GM18511 (cell line): ENCODE measurements around the gene MAMDC2.

ENCODE experiments used
- ATAC-seq: cut with Tn5 transposase; IDR thresholded peaks from one replicate; pipeline ENCODE4 v1.9.1; 2021; ENCODE audit warnings: mild to moderate bottlenecking, moderate library complexity; ENCODE audit not compliant: unreplicated experiment

The MAMDC2 gene

DNA sequence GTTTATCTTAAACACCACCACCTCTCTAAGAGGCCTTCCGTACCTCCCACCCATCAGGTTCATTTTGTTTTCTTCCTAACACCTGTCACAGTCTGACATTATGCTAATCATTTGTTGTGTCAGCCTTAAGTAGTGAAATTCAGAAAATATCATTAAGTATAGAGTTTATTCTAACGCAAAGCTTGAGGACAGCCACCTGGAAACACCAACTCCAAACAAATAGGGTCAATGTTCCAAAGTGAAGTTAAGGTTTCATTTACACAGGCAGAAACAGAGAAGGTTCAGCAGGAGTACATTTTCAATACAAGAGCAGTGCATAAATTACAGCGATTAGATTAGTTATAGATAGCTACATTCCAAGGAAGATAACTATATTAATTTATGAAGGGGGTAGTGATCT is 213.9 kb downstream of the MAMDC2 start:
- ATAC-seq = no peak

DNA sequence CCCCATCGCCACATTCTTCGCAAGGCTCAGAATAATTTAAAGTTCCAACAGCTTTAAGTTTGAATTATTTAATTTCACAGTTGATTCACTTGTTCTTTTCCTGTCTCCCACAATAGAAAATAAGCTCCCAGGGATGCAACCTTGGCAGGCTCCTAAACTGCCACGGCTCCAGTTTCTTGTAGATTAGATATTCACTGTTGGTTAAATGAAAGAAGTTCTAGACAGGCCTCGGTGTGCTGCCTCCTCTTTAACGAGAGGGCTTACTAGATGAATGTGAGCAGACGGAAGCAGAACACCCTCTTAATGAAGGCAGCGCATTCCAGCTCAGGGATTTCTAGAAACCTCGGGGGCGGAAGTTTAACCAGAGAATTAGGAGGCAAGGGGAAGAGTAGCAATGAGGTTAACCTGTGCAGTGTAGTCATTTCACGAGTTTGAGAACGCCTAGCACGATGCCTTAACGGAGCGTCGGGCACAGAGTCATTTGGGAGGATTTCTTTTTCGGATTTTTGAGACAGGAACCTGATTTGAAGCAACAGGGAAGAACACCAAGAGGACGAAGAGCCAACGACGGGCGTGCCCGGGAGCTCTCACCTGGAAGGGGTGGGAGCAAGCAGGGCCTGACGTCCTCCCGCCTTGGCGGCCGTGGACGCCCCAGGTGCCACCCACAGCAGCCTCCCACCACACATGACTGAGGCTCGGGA is 214.5 kb downstream of the MAMDC2 start:
- peak; percentile 45 for ATAC-seq

DNA sequence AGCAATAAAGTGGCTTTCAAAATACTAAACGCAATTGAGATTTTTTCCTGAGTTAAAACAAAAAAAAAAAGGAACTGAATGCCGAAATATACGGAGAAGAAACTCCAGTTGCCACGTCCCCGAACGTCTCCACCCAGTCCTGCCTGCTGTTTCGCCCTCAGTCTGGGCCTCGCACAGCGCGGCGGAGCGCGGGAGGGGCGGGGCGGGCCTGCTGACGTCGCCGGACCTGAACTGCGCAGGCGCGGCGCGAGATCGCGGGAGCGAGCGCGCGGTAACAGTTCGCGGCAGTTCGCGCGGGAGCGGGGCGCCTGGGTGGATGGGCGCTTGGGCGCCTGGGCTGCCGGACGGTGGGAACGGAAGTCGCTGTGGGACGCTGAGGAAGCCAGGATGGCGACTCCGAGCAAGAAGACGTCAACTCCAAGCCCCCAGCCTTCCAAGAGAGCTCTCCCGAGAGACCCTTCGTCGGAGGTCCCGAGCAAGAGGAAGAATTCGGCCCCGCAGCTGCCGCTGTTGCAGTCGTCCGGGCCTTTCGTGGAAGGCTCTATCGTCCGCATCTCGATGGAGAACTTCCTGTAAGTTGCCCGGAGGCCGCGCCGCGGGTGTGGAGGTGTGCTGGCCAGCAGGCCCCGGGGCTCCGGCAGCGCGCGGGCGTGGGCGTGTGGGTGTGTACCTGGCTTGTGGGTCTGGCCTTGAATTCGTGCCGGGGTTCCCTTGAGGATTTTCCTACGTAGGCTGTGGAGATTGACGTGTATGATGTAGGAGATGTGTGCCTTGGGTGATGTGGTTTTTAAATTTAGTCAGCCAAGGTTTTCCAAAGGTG is 215.3 kb downstream of the MAMDC2 start, which contains the start of gene SMC5:
TSS of gene SMC5 (plus strand) at position 287 of the 820 bp plus-strand sequence. CDS start at position 388, 101 bp downstream.
- ATAC-seq = peak; percentile 81

DNA sequence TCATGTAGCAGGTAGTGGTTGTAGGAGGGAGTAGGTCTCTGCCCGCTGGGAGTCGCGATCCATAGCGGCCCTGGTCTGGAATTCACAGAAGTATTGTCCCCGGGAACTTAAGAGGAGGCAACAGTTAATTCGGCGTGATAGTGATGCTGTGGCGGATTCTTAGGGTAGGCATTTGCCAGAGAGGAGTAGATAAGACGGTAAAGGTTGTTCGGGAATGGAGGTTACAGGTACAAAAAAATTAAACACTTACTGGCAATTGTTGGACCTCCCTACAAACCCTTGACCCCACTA is 215.8 kb downstream of the MAMDC2 start:
- ATAC-seq = no peak

DNA sequence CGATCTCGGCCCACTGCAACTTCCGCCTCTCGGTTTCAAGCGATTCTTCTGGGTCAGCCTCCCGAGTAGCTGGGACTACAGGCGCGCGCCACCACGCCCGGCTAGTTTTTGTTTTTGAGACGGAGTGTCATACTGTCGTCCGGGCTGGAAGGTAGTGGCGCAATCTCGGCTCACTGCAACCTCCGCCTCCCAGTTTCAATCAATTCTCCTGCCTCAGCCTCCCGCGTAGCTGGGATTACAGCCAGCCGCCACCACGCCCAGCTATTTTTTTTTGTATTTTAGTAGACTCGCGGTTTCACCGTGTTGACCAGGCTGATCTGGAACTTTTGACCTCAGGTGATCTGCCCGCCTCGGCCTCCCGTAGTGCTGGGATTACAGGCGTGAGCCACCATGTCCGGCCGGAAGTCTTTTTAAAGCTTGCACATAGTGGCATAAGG is 216.4 kb downstream of the MAMDC2 start:
- ATAC-seq = no peak

DNA sequence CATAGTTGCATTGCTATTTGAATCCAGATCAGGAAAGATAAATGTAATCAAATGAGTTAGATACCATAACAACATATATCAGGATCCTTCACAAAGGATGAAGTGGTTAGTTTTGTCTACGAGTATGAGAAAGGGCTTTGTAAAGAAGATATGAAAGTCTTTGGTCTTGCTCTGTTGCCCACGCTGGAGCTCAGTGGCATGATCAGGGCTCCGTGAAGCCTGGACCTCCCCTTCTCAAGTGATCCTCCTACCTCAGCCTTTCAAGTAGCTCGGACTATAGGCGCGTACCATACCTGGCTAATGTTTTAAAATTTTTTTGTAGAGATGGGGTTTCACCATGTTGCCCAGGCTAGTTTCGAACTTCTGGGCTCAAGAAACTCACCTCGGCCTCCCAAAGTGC is 217.0 kb downstream of the MAMDC2 start:
- peak; percentile 41 for ATAC-seq

DNA sequence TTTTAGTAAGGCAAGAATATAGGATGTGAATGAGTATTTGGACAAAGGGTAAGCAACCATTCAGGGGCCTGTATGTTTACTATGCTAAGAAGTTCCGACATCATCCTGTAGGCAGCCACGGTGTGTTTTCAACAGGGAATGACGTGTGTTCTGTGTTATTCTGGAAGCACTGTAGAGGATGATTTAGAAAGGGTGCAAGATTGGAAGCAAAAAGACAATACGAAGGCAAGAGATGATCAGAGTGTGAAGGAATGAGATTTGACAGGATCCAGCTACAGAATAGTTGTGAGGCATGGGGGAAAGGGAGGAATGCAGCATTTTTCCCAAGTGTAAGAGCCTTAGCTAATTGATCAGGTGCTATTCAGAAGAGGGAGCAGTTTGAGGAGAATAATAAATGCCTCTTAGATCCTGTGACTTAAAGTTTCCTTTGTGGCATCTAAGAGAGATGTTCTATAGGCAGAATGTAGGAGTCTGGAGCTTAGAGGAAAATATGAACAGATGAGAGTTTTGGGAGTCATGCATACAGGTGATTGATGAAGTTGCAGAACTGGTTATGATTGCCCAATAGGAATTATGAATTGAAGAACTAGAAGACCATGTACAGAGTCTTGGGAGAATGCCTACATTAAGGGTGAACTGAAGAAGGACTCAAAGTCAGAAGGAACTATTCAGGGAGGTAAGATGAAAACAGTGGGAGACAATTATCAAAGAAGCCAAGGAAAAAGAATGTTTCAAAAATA is 217.7 kb downstream of the MAMDC2 start:
- ATAC-seq = no peak

DNA sequence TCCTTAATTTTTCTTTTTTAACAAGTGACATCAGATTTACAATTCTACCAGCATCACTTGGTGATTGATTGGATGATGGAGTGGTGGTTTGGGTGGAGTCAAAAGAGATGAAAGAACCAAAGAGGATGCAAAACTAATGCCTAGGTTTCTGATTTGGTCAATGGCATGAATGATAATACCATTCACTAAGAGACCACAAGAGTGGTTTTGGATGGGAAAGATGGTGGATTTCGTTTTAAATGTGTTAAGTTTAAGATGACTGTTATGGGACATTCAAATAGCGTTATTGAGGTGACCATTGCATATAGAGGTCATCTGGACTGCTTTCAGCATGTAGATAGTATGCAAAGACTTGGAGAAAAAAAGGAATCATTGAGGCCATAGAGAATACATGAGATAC is 218.7 kb downstream of the MAMDC2 start:
- no peak for ATAC-seq

DNA sequence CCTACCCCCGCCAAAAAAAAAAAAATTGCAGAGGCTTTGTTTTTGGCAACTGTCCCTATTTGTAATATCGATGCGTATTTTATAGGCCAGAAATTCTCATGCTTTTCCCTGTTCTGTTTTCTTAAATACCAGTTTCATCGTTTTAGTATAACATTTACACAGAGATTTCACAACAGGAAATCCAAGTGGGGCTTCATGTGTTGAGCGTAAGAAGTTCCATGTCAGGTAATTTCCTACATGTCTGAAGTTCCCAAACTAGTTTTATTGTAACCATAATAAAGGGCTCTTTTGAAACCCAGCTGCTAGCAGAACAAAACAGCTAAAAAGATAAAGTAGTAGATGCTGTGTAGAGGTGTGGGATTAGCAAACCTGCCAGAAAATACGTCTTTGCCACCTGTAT is 219.3 kb downstream of the MAMDC2 start:
- no peak for ATAC-seq

DNA sequence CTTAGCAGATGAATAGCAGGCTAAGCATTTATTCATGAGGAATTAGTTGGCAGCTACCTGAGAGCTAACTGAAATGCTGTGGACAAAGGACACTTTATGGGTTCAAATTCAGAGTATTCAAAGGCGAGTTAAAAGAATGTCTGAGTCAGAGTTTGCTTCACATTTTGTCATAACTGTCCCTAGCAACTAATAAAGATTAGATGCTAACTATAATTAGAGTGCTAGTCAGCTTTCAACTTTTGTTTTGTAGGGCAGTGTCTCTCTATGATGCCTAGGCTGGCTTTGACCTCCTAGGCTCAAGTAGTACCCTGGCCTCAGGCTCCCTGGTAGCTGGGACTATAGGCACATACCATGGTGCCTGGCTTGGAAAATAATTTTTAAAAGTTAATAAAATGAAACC is 219.8 kb downstream of the MAMDC2 start:
- no peak for ATAC-seq
